Neural cell (in vitro differentiated cells): Measurements from ENCODE around the gene PODNL1. TPM values are rescaled to one million over a fixed set of nuclear protein-coding genes. Genes with fewer than 3 reads are reported as not detected.

Experiments
- H2AFZ ChIP-seq: fragments of 200-600, 300-800 bp; sonication (generic), shearing (Covaris generic); 2 replicates; pipeline ENCODE4 v1.6.0; 2014; ENCODE audit warnings: low read depth, mild to moderate bottlenecking, antibody characterized with exemption, low read length, moderate library complexity
- H3F3A ChIP-seq: fragments of 200-600 bp; shearing (Covaris generic); 2 replicates; pipeline ENCODE4 v1.6.1; 2016; ENCODE audit warnings: mild to moderate bottlenecking, moderate library complexity, mixed read lengths, antibody characterized with exemption, low read length; ENCODE audit not compliant: insufficient read depth, poor library complexity, severe bottlenecking
- H3K27ac ChIP-seq: fragments of 200-600, 300-800 bp; sonication (generic), shearing (Covaris generic); 2 replicates; pipeline ENCODE4 v1.5.1; 2014; ENCODE audit warnings: mild to moderate bottlenecking, low read length, moderate library complexity
- H3K27me3 ChIP-seq: fragments of 300-800, 200-600 bp; sonication (generic), shearing (Covaris generic); 2 replicates; pipeline ENCODE4 v1.6.0; 2014; ENCODE audit warnings: mild to moderate bottlenecking, low read depth, low read length, moderate library complexity; ENCODE audit not compliant: insufficient read depth
- H3K36me3 ChIP-seq: fragments of 300-800, 200-600 bp; sonication (generic), shearing (Covaris generic); 2 replicates; pipeline ENCODE4 v1.5.1; 2014; ENCODE audit warnings: mild to moderate bottlenecking, antibody characterized with exemption, low read length, moderate library complexity; ENCODE audit not compliant: insufficient read depth
- H3K4me2 ChIP-seq: fragments of 300-800, 200-600 bp; sonication (generic), shearing (Covaris generic); 2 replicates; pipeline ENCODE4 v1.6.0; 2014; ENCODE audit warnings: mild to moderate bottlenecking, low read length
- H3K4me3 ChIP-seq: fragments of 300-800, 200-600 bp; sonication (generic), shearing (Covaris generic); 2 replicates; pipeline ENCODE4 v1.5.1; 2014; ENCODE audit warnings: mild to moderate bottlenecking, low read length, moderate library complexity
- H3K79me2 ChIP-seq: fragments of 200-600 bp; shearing (Covaris generic); replicated peaks from 2 replicates; pipeline ENCODE4 v1.6.0; 2014; ENCODE audit warnings: mild to moderate bottlenecking, low read length, moderate library complexity; ENCODE audit not compliant: insufficient read depth
- H3K9ac ChIP-seq: fragments of 300-800, 200-600 bp; sonication (generic), shearing (Covaris generic); 2 replicates; pipeline ENCODE4 v1.6.1; 2016; ENCODE audit warnings: mild to moderate bottlenecking, low read length, mixed read lengths
- H3K9me2 ChIP-seq: fragments of 200-600 bp; shearing (Covaris generic); 2 replicates; pipeline ENCODE4 v1.6.1; 2016; ENCODE audit warnings: mild to moderate bottlenecking, low read length, mixed read lengths; ENCODE audit not compliant: insufficient read depth
- H3K9me3 ChIP-seq: fragments of 200-600, 300-800 bp; sonication (generic), shearing (Covaris generic); 2 replicates; pipeline ENCODE4 v1.6.1; 2016; ENCODE audit warnings: mild to moderate bottlenecking, mixed run types, low read length, moderate library complexity, mixed read lengths
- H4K20me1 ChIP-seq: fragments of 200-600 bp; shearing (Covaris generic); 2 replicates; pipeline ENCODE4 v1.6.1; 2016; ENCODE audit warnings: mild to moderate bottlenecking, mixed run types; ENCODE audit not compliant: insufficient read depth
- CTCF ChIP-seq: fragments of 450-650 bp; IDR thresholded peaks from 2 replicates; pipeline ENCODE4 v1.5.1; 2014; ENCODE audit warnings: antibody characterized with exemption, mild to moderate bottlenecking, moderate library complexity; ENCODE audit not compliant: poor library complexity, severe bottlenecking
- EP300 ChIP-seq: fragments of 450-650 bp; conservative IDR thresholded peaks from 2 replicates; pipeline ENCODE4 v1.6.1; 2014; ENCODE audit warnings: antibody characterized with exemption, mild to moderate bottlenecking, moderate library complexity; ENCODE audit not compliant: poor library complexity, severe bottlenecking
- EZH2 ChIP-seq: fragments of 200-600, 300-800 bp; shearing (Covaris generic), sonication (generic); IDR thresholded peaks from 2 replicates; pipeline ENCODE4 v1.6.1; 2014; ENCODE audit warnings: antibody characterized with exemption, low read length, borderline replicate concordance, mild to moderate bottlenecking; ENCODE audit not compliant: insufficient read depth, poor library complexity, severe bottlenecking
- MXI1 ChIP-seq: fragments of 450-650 bp; conservative IDR thresholded peaks from 2 replicates; pipeline ENCODE4 v1.6.1; 2014; ENCODE audit warnings: antibody characterized with exemption, mild to moderate bottlenecking; ENCODE audit not compliant: poor library complexity, severe bottlenecking
- POLR2AphosphoS5 ChIP-seq: IDR thresholded peaks from 2 replicates; pipeline ENCODE4 v1.6.1; 2012
- RAD21 ChIP-seq: fragments of 450-650 bp; conservative IDR thresholded peaks from 2 replicates; pipeline ENCODE4 v1.6.1; 2014; ENCODE audit warnings: antibody characterized with exemption, mild to moderate bottlenecking, moderate library complexity
- REST ChIP-seq: IDR thresholded peaks from 2 replicates; pipeline ENCODE4 v1.6.1; 2012; ENCODE audit warnings: borderline replicate concordance
- SMC3 ChIP-seq: fragments of 450-650 bp; conservative IDR thresholded peaks from 2 replicates; pipeline ENCODE4 v1.6.1; 2014; ENCODE audit warnings: antibody characterized with exemption, mild to moderate bottlenecking, moderate library complexity; ENCODE audit not compliant: poor library complexity
- TAF1 ChIP-seq: IDR thresholded peaks from 2 replicates; pipeline ENCODE4 v1.6.1; 2012; ENCODE audit warnings: low read depth
- polyA plus RNA-seq: library from polyadenylated mRNA; depleted of rRNA; stranded (reverse); fragments of >200 nt; gene quantifications from 2 replicates; pipeline ENCODE4 v1.2.3, GENCODE V29; 2014

The PODNL1 gene
- polyA plus RNA-seq, 1 donor from 2014 or later: not detected

GRCh38 chr19:13942023-13942684 lies 3.9 kb upstream of the PODNL1 start:
- Histone ChIP-seq H3K4me2 (no peak overlapping the region), H4K20me1 (no peaks in the 10 kb centered on the region), H3K79me2 (no peaks in the 10 kb centered on the region), H3K9me3 (no peaks in the 10 kb centered on the region), H3F3A (no peaks in the 10 kb centered on the region), H3K9ac (no peak overlapping the region), H3K9me2 (no peaks in the 10 kb centered on the region), H2AFZ (no peak overlapping the region), H3K27ac (no peak overlapping the region), H3K4me3 (no peak overlapping the region), H3K27me3 (no peaks in the 10 kb centered on the region), H3K36me3 (no peaks in the 10 kb centered on the region)
- TF ChIP-seq CTCF: no peak

- no peak overlapping the region for H2AFZ ChIP-seq
Measured at GRCh38 chr19:13937479-13938300, 527 bp downstream of the PODNL1 start.

More at GRCh38 chr19:13937479-13938300, 527 bp downstream of the PODNL1 start:
- no peaks in the 10 kb centered on the region for H3K36me3 ChIP-seq
- no peaks in the 10 kb centered on the region for H3K79me2 ChIP-seq
- H3K9me2 ChIP-seq: no peaks in the 10 kb centered on the region
- no peak overlapping the region for H3K4me3 ChIP-seq
- TF ChIP-seq EZH2 (no peak), POLR2AphosphoS5 (no peak), RAD21 (no peak), TAF1 (no peak), SMC3 (no peak), CTCF (no peak), REST (no peak), EP300 (no peak), MXI1 (no peak)
- no peak overlapping the region for H3K4me2 ChIP-seq
- H3K9me3 ChIP-seq: no peaks in the 10 kb centered on the region
- no peaks in the 10 kb centered on the region for H4K20me1 ChIP-seq
- H3K27ac ChIP-seq: no peak overlapping the region
- no peaks in the 10 kb centered on the region for H3K27me3 ChIP-seq
- no peaks in the 10 kb centered on the region for H3F3A ChIP-seq
- H3K9ac ChIP-seq: no peak overlapping the region
